GM21529 (cell line): ENCODE results near the gene STARD13.

ENCODE experiments used
- ATAC-seq: cut with Tn5 transposase; IDR thresholded peaks from one replicate; pipeline ENCODE4 v1.9.1; 2021; ENCODE audit not compliant: unreplicated experiment

STARD13 gene

DNA sequence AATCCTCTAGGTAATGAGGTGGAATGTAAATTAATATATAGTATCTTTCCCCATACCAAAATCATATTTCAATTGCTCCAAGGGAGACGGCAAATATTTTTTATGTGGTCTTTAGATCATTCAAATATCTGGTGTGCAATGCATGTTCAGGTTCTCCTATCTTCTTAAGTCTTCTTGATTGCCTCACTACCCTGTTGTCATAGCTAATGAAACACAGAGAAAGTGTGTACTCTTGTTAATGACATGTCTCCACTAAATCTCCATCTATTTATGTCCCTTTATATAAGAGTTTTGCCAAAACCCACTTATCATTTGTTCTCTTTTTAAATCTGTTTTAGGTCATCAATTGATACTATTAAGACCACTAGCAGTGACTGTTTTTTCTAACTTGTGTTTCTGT, 6.6 kb downstream of the STARD13 start:
- ATAC-seq, result no peak

GRCh38 chr13:33277946-33278345, 7.6 kb downstream of the STARD13 start:
- ATAC-seq, result no peak

GRCh38 chr13:33277037-33277740, 8.4 kb downstream of the STARD13 start:
- ATAC-seq, result no peak

DNA sequence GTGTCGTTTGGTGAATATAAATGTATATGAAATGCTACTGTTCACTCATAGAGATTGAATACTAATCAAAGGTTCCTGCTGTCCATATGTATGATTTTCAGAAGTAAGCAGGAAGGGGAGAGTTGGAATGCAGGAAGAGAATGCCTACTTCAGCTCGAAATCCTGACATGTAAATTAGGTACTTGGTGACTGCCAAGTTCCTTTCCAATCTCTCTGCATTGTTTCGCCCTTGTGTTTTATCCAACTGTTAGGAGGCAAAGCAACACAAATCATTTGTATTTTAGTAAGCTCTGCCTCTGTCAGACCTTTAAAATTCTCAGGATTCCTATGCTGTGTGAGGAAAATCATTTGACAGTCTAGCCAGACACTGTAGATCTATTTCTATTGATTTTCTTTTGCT, 9.0 kb downstream of the STARD13 start:
- no peak for ATAC-seq

GRCh38 chr13:33275916-33276315, 9.6 kb downstream of the STARD13 start:
- ATAC-seq, result no peak

GRCh38 chr13:33274264-33274663, 11.3 kb downstream of the STARD13 start:
- ATAC-seq, result no peak

DNA sequence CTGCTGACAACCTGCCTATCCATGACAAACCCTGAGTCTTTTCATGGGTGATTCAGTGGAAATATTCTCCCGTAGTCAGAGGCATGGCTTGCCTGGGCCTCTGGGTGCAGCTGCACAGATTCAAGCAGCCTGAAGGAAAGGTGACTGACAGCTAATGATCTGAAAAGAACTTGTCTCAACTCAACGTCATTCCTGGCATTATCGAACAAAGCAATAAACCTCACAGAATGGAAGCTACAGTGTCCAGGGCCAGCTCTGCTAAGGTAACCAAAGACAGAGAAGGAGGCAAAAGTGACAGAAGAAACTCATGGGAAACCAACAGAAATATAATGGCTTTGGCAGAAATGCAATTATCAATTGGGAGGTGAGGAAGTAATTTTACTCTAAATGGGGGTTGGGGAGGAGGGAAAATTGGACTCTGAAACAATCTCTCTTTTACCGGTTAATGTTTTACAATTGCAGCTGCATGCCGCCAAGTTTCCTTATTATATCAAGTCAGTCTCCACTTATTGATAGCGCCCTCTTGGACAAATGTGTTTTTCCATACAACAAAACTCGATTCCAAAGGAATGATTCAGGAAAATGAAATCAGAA, 12.9 kb downstream of the STARD13 start:
- ATAC-seq, result no peak

- no peak for ATAC-seq
Measured at GRCh38 chr13:33271759-33272158, 13.8 kb downstream of the STARD13 start.

DNA sequence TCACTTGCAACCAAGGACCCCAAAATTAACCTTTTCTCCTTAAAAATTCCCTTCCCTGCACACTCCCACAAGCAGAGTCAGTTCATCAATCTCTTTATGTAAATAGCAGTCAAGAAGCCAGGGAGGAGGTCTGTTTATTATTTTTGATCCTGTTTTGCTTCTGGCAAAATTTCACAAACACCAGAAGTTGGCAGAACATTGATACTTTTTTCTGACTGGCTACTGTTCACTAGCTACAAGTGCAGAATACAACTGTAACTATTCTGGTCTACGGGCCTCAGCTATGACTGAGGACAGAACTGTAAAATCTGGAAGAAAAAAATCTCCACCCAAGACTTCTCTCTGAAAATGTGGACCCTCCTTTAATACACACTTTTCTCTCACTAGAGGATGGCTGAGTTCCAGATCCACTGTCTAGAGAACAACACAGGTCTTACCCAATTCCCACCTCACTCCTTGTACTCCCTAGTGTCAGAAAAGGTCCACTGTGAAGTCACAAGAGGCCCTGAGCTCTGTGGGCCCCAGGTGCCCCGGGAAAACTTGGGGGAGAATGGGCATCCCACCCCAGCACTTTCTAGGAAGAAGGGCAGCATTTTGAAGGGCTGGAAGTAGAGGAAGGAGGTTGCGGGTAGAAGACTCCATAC, 14.5 kb downstream of the STARD13 start:
- no peak for ATAC-seq

- no peak for ATAC-seq
Measured at GRCh38 chr13:33265607-33266006, 19.9 kb downstream of the STARD13 start.

DNA sequence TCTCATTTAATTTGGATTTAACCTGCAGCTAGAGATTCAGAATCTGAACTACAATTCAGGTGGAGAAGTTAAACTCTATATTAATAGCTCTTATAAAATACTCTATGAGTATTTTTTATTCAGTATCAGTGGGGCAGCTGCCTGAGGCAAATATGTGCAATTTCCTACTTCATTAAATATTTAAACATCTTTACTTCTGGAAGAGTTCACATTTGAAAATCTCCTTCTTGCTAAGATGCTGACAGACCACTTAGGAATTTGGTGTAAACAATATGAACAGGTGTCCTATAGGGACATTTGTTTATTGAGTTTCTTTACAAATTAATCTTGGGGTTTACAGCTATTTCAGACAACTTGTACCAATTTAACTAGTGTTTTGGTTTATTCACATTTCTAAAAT, 20.4 kb downstream of the STARD13 start:
- ATAC-seq, result no peak

DNA sequence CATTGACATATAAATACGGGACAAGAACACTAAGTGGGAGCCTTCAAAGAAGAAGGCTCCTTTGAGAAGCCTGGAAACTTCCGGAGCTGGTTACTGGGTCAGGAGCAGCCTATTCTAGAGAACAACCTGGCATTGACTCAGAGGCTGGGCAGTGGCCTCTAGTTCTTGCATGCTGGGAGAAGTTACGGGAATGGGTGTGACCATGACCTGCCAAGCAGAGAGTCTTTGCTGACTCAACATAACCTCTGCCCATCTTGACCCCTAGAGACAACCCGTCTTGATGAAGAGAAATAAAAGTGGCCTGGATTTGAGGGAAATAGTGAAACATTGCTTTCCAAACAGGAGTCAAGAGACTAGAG, 21.0 kb downstream of the STARD13 start:
- no peak for ATAC-seq

DNA sequence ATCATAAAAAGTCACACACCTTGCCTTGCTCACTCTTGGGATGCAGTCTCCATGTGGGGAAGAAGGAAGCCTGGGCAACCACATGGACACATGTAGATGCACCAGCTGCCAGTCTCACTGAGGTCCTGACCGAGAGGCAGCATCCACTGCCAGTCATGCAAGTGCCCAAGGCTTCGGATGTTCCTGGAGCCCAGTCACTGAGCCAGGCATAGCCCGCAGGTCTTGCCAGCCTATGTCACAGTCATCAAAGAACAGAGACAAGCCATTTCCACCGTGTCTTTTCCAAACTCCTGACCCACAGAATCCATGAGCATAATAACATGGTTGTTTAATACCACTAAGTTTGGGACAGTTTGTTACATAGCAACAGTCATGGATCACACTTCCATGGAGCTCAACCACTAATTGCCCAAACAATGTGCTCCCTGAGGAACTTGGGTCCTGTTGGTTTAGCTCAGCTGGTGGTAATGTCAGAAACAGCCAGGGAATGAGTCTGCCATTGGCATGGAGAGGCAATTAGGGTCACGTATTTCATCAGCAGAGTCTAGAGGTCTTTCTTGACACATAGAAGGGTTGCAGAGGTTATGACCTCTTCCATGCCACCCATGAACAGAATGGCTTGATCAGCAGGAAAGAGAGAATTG, 21.5 kb downstream of the STARD13 start:
- no peak for ATAC-seq

- no peak for ATAC-seq
Measured at GRCh38 chr13:33263484-33263883, 22.1 kb downstream of the STARD13 start.

DNA sequence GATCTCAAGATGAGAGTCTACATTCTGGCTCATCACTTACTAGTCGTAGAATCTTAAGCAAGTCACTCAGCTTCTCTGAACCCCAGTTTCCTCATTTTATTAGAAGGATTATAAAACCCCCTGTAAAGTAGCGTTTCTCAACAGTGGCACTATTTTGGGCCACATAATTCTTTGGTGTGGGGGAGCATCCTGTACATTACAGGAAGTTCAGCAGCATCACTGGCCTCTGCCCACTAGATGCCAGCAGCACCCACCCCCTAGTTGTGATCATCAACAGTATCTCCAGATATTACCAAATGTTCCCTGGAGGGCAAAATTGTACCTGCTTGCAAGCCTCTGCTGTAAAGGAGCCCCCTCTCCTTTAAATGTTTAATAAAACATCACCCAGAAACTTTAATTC, 22.6 kb downstream of the STARD13 start:
- no peak for ATAC-seq

GRCh38 chr13:33262594-33262993, 23.0 kb downstream of the STARD13 start:
- no peak for ATAC-seq

- no peak for ATAC-seq
Measured at GRCh38 chr13:33262062-33262487, 23.5 kb downstream of the STARD13 start.

GRCh38 chr13:33261387-33262061, 24.0 kb downstream of the STARD13 start:
- no peak for ATAC-seq

GRCh38 chr13:33260168-33261098, 25.1 kb downstream of the STARD13 start:
- no peak for ATAC-seq

DNA sequence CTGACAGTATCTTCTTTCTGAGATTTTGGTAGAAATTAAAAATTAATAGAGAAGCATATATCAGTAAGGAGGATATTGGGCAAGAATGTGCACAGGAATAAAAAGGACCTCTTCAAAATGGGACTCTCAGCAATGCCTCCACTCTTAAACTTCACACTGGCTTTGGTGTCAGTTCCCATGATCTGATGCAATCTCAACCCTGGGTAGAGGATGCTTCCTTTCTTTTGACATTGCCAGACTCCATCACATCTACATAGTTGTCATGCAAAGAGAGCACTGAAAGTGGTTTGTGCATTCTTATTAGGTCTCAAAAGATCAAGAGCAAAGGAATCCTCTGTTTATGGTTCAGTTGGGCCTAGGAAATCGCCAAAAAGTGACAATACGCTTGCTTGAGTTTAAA, 26.3 kb downstream of the STARD13 start:
- no peak for ATAC-seq
